ENCODE results near the gene GPR161. TPM values are rescaled to one million over a fixed set of nuclear protein-coding genes. Genes with fewer than 3 reads are reported as not detected.

GPR161 gene
- total and polyA plus RNA-seq, 9 donors, result 9.8 to 20.8 (median 15.3) TPM

DNA sequence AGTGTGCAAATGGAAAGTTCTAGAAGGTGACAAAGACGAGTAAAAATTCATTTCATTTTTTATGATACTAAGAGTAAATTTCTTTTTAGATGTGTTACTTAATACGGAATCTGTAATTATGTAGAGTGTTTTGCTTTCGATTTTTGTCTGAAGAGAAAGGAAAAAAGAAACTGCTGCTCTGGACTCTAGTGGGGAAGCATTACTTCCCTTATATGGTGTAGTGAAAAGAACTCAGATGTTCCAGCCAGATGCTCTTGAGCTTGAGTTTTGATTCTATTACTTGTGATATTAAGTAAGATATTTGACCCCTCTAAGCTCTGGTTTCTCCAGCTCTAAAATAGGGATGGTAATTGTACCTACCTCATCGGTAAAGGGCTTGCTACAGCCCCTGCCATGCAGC lies 12.2 kb upstream of the GPR161 start:
- no CpG with 5 or more reads among the region's 4 CpGs for WGBS (ENCODE audit: insufficient coverage)
- Histone ChIP-seq H3K27ac (ENCODE audit: low read length) (no peak overlapping the region), H3K9me3 (replicated peaks; ENCODE audit: control insufficient read depth, low read depth, low read length) (no peaks in the 10 kb centered on the region), H3K4me1 (ENCODE audit: control insufficient read depth, insufficient read depth, low read length) (no peaks in the 10 kb centered on the region), H3K4me3 (ENCODE audit: low read length) (no peak overlapping the region), H3K36me3 (ENCODE audit: control insufficient read depth, insufficient read depth, low read length) (no peaks in the 10 kb centered on the region), H3K27me3 (ENCODE audit: control insufficient read depth, insufficient read depth, low read length) (no peaks in the 10 kb centered on the region)
- peak; percentile 26 for DNase-seq

- 92% methylated on average over 9 of the region's 11 CpGs for WGBS (ENCODE audit: insufficient coverage)
- DNase-seq, result no peak
- H3K36me3 ChIP-seq (ENCODE audit: control insufficient read depth, insufficient read depth, low read length), result no peaks in the 10 kb centered on the region
Observed at GRCh38 chr1:168146626-168147025, 9.9 kb upstream of the GPR161 start.

DNA sequence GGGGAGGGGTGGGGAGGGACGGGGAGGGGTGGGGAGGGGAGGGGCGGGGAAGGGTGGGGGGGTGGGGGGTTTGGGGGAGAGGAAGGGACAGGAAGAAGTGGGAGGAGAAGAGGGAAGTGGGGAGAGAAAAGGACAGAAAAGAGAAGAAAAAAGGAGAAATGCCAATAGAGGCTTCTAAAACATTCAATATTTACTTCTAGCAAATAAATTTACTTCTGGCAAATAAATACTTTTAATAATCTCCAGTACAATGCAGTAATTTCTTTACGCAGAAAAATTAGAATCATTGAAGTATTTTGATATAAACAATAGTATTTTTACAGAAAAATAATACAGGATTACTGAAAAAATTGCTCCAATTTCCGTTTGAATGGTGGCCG lies 9.4 kb upstream of the GPR161 start:
- no peak for DNase-seq
- H3K27ac ChIP-seq (ENCODE audit: low read length), result no peak overlapping the region
- H3K36me3 ChIP-seq (ENCODE audit: control insufficient read depth, insufficient read depth, low read length), result no peaks in the 10 kb centered on the region
- WGBS (ENCODE audit: insufficient coverage), result no CpG with 5 or more reads among the region's 5 CpGs
- H3K4me1 ChIP-seq (ENCODE audit: control insufficient read depth, insufficient read depth, low read length), result no peaks in the 10 kb centered on the region
- H3K27me3 ChIP-seq (ENCODE audit: control insufficient read depth, insufficient read depth, low read length), result no peaks in the 10 kb centered on the region
- no peak overlapping the region for H3K4me3 ChIP-seq (ENCODE audit: low read length)
- H3K9me3 ChIP-seq (replicated peaks; ENCODE audit: control insufficient read depth, low read depth, low read length), result no peaks in the 10 kb centered on the region

More at GRCh38 chr1:168146626-168147025, 9.9 kb upstream of the GPR161 start:
- no peaks in the 10 kb centered on the region for H3K27me3 ChIP-seq (ENCODE audit: control insufficient read depth, insufficient read depth, low read length)
- no peak overlapping the region for H3K27ac ChIP-seq (ENCODE audit: low read length)
- no peaks in the 10 kb centered on the region for H3K9me3 ChIP-seq (replicated peaks; ENCODE audit: control insufficient read depth, low read depth, low read length)
- H3K4me3 ChIP-seq (ENCODE audit: low read length), result no peak overlapping the region
- H3K4me1 ChIP-seq (ENCODE audit: control insufficient read depth, insufficient read depth, low read length), result no peaks in the 10 kb centered on the region

- H3K4me3 ChIP-seq (ENCODE audit: low read length), result no peak overlapping the region
- no peaks in the 10 kb centered on the region for H3K36me3 ChIP-seq (ENCODE audit: control insufficient read depth, insufficient read depth, low read length)
- 48% methylated on average over 5 of the region's 15 CpGs for WGBS (ENCODE audit: insufficient coverage)
- H3K4me1 ChIP-seq (ENCODE audit: control insufficient read depth, insufficient read depth, low read length), result no peaks in the 10 kb centered on the region
- H3K27ac ChIP-seq (ENCODE audit: low read length), result no peak overlapping the region
- H3K9me3 ChIP-seq (replicated peaks; ENCODE audit: control insufficient read depth, low read depth, low read length), result no peaks in the 10 kb centered on the region
- peak; percentile 87 for DNase-seq
- H3K27me3 ChIP-seq (ENCODE audit: control insufficient read depth, insufficient read depth, low read length), result no peaks in the 10 kb centered on the region
Observed at GRCh38 chr1:168145184-168146159, 8.7 kb upstream of the GPR161 start.

DNA sequence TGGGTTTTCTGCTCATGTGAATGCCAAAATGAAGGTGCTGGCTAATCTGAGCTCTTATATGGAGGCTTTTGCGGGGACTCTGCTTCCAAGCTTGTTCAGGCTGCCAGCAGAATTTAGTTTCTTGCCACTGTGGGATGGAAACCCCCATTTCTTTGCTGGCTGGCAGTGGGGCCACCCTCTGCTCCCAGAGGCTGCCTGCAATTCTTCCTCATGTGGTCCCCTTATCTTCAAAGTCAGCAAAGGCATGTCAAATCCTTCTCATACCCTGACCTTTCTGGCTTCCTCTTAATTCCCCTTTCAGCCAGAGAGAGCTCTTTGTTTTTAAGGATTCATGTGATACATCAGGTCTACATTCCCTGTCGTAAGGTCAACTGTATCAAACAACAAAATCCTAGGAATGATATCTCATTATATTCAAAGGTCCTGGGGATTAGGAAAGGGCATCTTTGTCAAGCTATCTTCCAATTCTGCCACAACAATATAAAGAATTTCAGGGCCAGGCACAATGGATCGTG lies 5.2 kb upstream of the GPR161 start:
- Histone ChIP-seq H3K36me3 (ENCODE audit: control insufficient read depth, insufficient read depth, low read length) (no peaks in the 10 kb centered on the region), H3K4me1 (ENCODE audit: control insufficient read depth, insufficient read depth, low read length) (peaks cover 4% of the 10 kb centered on the region), H3K27me3 (ENCODE audit: control insufficient read depth, insufficient read depth, low read length) (no peaks in the 10 kb centered on the region), H3K4me3 (ENCODE audit: low read length) (no peak overlapping the region), H3K27ac (ENCODE audit: low read length) (no peak overlapping the region), H3K9me3 (replicated peaks; ENCODE audit: control insufficient read depth, low read depth, low read length) (no peaks in the 10 kb centered on the region)
- WGBS (ENCODE audit: insufficient coverage), result 88% methylated on average over 1 of the region's 3 CpGs
- no peak for DNase-seq

DNA sequence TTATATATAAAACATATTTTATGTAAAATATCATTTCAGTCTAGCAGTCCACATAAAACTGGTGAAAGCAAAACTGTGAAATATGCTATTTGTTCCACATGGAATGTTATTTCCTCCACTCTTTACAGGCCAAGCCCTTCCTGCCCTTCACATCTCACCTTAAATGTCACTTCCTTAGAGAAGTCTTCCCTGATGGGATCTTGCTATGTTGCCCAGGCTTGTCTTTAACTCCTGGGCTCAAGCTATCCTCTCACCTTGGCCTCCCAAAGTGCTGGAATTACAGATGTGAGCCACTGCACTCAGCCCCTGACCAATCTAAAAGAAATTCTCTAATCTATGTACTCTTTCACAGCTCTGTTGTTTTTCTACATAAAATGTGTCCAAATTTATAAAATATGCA lies 2.3 kb upstream of the GPR161 start:
- Histone ChIP-seq H3K4me1 (ENCODE audit: control insufficient read depth, insufficient read depth, low read length) (peaks cover 15% of the 10 kb centered on the region), H3K9me3 (replicated peaks; ENCODE audit: control insufficient read depth, low read depth, low read length) (no peaks in the 10 kb centered on the region), H3K4me3 (ENCODE audit: low read length) (no peak overlapping the region), H3K36me3 (ENCODE audit: control insufficient read depth, insufficient read depth, low read length) (no peaks in the 10 kb centered on the region), H3K27ac (ENCODE audit: low read length) (no peak overlapping the region), H3K27me3 (ENCODE audit: control insufficient read depth, insufficient read depth, low read length) (peaks cover 6% of the 10 kb centered on the region)
- DNase-seq, result no peak

DNA sequence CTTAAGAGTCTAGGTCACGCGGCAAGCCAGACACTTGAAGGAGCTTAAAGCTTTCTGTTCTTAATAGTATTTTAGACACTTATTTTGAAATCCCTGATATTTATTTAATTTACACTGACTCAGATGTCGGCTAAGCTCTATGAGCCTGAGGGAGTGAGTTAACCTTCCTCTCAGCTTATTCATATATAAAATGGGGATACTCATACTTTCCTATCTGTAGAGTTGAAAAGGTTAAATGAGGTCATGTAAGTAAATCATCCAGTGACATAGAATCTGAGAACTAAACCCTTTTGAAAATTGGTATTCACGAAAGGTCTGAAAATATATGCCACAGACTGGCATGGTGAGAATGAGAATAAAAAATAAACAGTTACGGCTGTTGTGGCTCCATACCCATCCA lies 1.4 kb upstream of the GPR161 start:
- no peak for DNase-seq
- peaks cover 6% of the 10 kb centered on the region for H3K27me3 ChIP-seq (ENCODE audit: control insufficient read depth, insufficient read depth, low read length)
- no peaks in the 10 kb centered on the region for H3K36me3 ChIP-seq (ENCODE audit: control insufficient read depth, insufficient read depth, low read length)
- H3K27ac ChIP-seq (ENCODE audit: low read length), result no peak overlapping the region
- WGBS (ENCODE audit: insufficient coverage), result 80% methylated on average over 1 of the region's 5 CpGs
- peaks cover 15% of the 10 kb centered on the region for H3K4me1 ChIP-seq (ENCODE audit: control insufficient read depth, insufficient read depth, low read length)
- no peak overlapping the region for H3K4me3 ChIP-seq (ENCODE audit: low read length)
- H3K9me3 ChIP-seq (replicated peaks; ENCODE audit: control insufficient read depth, low read depth, low read length), result no peaks in the 10 kb centered on the region

DNA sequence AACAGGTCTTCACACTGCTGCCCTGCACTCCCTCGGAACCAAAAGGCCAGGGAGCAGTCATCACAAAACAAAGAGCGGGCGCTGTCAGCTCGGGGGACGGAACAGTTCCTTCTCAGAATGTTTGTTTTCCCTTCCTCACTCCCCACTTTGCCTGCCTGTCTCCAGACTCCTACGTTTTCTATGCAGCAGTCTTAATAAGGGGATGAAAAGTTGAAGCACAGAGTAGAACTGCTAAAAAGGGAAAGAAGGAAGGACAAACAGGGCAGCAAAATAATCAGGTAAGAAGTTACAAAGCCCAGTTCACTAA lies 738 bp upstream of the GPR161 start:
- WGBS (ENCODE audit: insufficient coverage), result 0% methylated on average over 4 of the region's 6 CpGs
- Histone ChIP-seq H3K4me3 (ENCODE audit: low read length) (peak overlapping the region; percentile 67), H3K36me3 (ENCODE audit: control insufficient read depth, insufficient read depth, low read length) (no peaks in the 10 kb centered on the region), H3K27ac (ENCODE audit: low read length) (peak overlapping the region; percentile 89), H3K4me1 (ENCODE audit: control insufficient read depth, insufficient read depth, low read length) (peaks cover 15% of the 10 kb centered on the region), H3K27me3 (ENCODE audit: control insufficient read depth, insufficient read depth, low read length) (peaks cover 6% of the 10 kb centered on the region), H3K9me3 (replicated peaks; ENCODE audit: control insufficient read depth, low read depth, low read length) (no peaks in the 10 kb centered on the region)
- no peak for DNase-seq

DNA sequence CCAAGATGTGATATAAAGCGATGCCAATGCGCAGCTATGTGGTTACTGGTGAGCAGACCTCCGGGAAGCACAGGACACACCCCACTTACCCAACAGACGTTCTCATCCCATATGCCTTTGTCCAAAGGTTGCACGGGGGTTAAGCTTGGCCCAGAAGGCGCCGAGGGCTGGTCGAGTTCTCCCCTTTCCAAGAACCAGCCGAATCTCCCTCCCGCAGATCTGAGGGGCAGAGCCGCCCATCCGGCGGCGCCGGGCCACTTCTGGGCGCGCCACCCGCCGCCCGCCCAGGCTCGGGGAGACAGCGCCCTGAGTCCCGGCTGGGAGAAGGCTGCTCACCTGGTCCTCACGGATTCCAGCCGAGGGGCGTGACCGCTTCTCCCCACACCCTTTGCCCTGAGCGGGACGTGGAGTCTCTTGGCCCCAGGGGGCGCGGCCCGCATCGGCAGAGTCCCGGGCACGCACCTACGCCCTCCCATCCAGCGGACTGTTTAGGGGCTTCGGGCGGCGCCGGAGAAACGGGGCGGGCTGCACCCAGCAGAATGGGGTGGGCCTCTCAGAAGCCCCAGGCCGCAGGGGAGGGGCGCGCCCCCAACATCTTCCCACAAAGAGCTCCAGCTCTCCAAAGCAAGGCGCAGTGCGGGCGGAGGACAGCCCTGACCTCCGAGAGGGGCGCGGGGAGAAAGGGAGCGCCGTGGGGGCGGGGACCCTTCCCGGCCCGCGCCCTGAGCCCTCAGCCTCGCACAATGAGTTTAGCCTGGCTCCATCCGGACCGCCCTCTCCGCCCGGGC lies 615 bp downstream of the GPR161 start:
- no peak overlapping the region for H3K27ac ChIP-seq (ENCODE audit: low read length)
- no peaks in the 10 kb centered on the region for H3K9me3 ChIP-seq (replicated peaks; ENCODE audit: control insufficient read depth, low read depth, low read length)
- peak; percentile 37 for DNase-seq
- H3K4me1 ChIP-seq (ENCODE audit: control insufficient read depth, insufficient read depth, low read length), result peaks cover 15% of the 10 kb centered on the region
- H3K4me3 ChIP-seq (ENCODE audit: low read length), result peak overlapping the region; percentile 83
- H3K27me3 ChIP-seq (ENCODE audit: control insufficient read depth, insufficient read depth, low read length), result peaks cover 6% of the 10 kb centered on the region
- peaks cover under 1% of the 10 kb centered on the region for H3K36me3 ChIP-seq (ENCODE audit: control insufficient read depth, insufficient read depth, low read length)
- WGBS (ENCODE audit: insufficient coverage), result under 1% methylated on average over 60 of the region's 63 CpGs

All from muscle of leg (tissue), 11 donors.